T-helper 1 cell treated with Interleukin-12 subunit alpha and Interleukin-12 subunit beta and Interleukin-4 antibody, amounts not matched to agents 30 μg/mL and 1 μg/mL, for 36 hours (primary cell): ENCODE measurements around the gene CERS5.

Experiments used
- H3K27ac Mint-ChIP-seq: one replicate; pipeline ENCODE4 v1.8.0; 2021; ENCODE audit warnings: mild to moderate bottlenecking, mixed read lengths
- H3K27me3 Mint-ChIP-seq: one replicate; pipeline ENCODE4 v1.8.0; 2021; ENCODE audit warnings: low read depth, mixed read lengths
- H3K36me3 Mint-ChIP-seq: one replicate; pipeline ENCODE4 v1.8.0; 2021; ENCODE audit warnings: low read depth, mixed read lengths
- H3K4me1 Mint-ChIP-seq: one replicate; pipeline ENCODE4 v1.8.0; 2021; ENCODE audit warnings: low read depth, mixed read lengths
- H3K4me3 Mint-ChIP-seq: one replicate; pipeline ENCODE4 v1.8.0; 2021; ENCODE audit warnings: mild to moderate bottlenecking, moderate library complexity, mixed read lengths
- H3K9me3 Mint-ChIP-seq: one replicate; pipeline ENCODE4 v1.8.0; 2021; ENCODE audit warnings: mixed read lengths

CERS5 gene

GRCh38 chr12:50107416-50108268 is 59.5 kb downstream of the CERS5 start:
- Mint-ChIP-seq H3K9me3 (no peaks in the 10 kb centered on the region), H3K27ac (no peak overlapping the region), H3K4me1 (peaks cover 10% of the 10 kb centered on the region), H3K36me3 (peaks cover 2% of the 10 kb centered on the region), H3K27me3 (no peaks in the 10 kb centered on the region), H3K4me3 (no peak overlapping the region)

GRCh38 chr12:50106907-50107306 is 60.3 kb downstream of the CERS5 start:
- Mint-ChIP-seq H3K4me3 (no peak overlapping the region), H3K27me3 (no peaks in the 10 kb centered on the region), H3K4me1 (peaks cover 9% of the 10 kb centered on the region), H3K36me3 (no peaks in the 10 kb centered on the region), H3K9me3 (no peaks in the 10 kb centered on the region), H3K27ac (no peak overlapping the region)

GRCh38 chr12:50105913-50106450 is 61.2 kb downstream of the CERS5 start:
- H3K27ac Mint-ChIP-seq: no peak overlapping the region

GRCh38 chr12:50104417-50105366 is 62.5 kb downstream of the CERS5 start:
- H3K27ac Mint-ChIP-seq: no peak overlapping the region
- no peaks in the 10 kb centered on the region for H3K4me1 Mint-ChIP-seq
- H3K36me3 Mint-ChIP-seq: peaks cover 11% of the 10 kb centered on the region
- no peak overlapping the region for H3K4me3 Mint-ChIP-seq
- no peaks in the 10 kb centered on the region for H3K27me3 Mint-ChIP-seq
- H3K9me3 Mint-ChIP-seq: no peaks in the 10 kb centered on the region

More at GRCh38 chr12:50105913-50106450, 61.2 kb downstream of the CERS5 start:
- Mint-ChIP-seq H3K27me3 (no peaks in the 10 kb centered on the region), H3K4me3 (no peak overlapping the region), H3K4me1 (peaks cover 5% of the 10 kb centered on the region), H3K9me3 (no peaks in the 10 kb centered on the region), H3K36me3 (peaks cover 6% of the 10 kb centered on the region)

GRCh38 chr12:50103767-50104321 is 63.3 kb downstream of the CERS5 start, which contains the start of gene GPD1:
GPD1 (plus strand) TSS chr12:50104008; CDS start chr12:50104051, 43 bp downstream.
- Mint-ChIP-seq H3K4me3 (no peak within 1 kb of the TSS), H3K27ac (no peak within 1 kb of the TSS), H3K27me3 (no peaks in the 10 kb centered on the region)

GRCh38 chr12:50103351-50103750 is 63.8 kb downstream of the CERS5 start:
- H3K27me3 Mint-ChIP-seq: no peaks in the 10 kb centered on the region
- H3K27ac Mint-ChIP-seq: no peak overlapping the region
- no peaks in the 10 kb centered on the region for H3K9me3 Mint-ChIP-seq

More at GRCh38 chr12:50103767-50104321, 63.3 kb downstream of the CERS5 start, which contains the start of gene GPD1:
- Mint-ChIP-seq H3K36me3 (peaks cover 18% of the 10 kb centered on the region), H3K9me3 (no peaks in the 10 kb centered on the region), H3K4me1 (no peaks in the 10 kb centered on the region)

GRCh38 chr12:50102646-50103309 is 64.4 kb downstream of the CERS5 start:
- Mint-ChIP-seq H3K27ac (no peak overlapping the region), H3K27me3 (no peaks in the 10 kb centered on the region), H3K36me3 (peaks cover 22% of the 10 kb centered on the region), H3K4me1 (no peaks in the 10 kb centered on the region), H3K9me3 (no peaks in the 10 kb centered on the region), H3K4me3 (no peak overlapping the region)

More at GRCh38 chr12:50103351-50103750, 63.8 kb downstream of the CERS5 start:
- Mint-ChIP-seq H3K36me3 (peaks cover 19% of the 10 kb centered on the region), H3K4me1 (no peaks in the 10 kb centered on the region), H3K4me3 (no peak overlapping the region)

- no peaks in the 10 kb centered on the region for H3K9me3 Mint-ChIP-seq
- H3K4me3 Mint-ChIP-seq: no peak overlapping the region
- no peaks in the 10 kb centered on the region for H3K27me3 Mint-ChIP-seq
- peaks cover 24% of the 10 kb centered on the region for H3K36me3 Mint-ChIP-seq
- H3K27ac Mint-ChIP-seq: no peak overlapping the region
- no peaks in the 10 kb centered on the region for H3K4me1 Mint-ChIP-seq
These were observed 65.0 kb downstream of the CERS5 start for GRCh38 chr12:50102131-50102531.

GRCh38 chr12:50101663-50102062 is 65.5 kb downstream of the CERS5 start:
- Mint-ChIP-seq H3K4me3 (no peak overlapping the region), H3K36me3 (peaks cover 28% of the 10 kb centered on the region), H3K9me3 (no peaks in the 10 kb centered on the region), H3K4me1 (no peaks in the 10 kb centered on the region), H3K27me3 (no peaks in the 10 kb centered on the region), H3K27ac (no peak overlapping the region)

- Mint-ChIP-seq H3K36me3 (peaks cover 39% of the 10 kb centered on the region), H3K9me3 (no peaks in the 10 kb centered on the region), H3K27ac (no peak overlapping the region), H3K27me3 (no peaks in the 10 kb centered on the region), H3K4me1 (no peaks in the 10 kb centered on the region), H3K4me3 (no peak overlapping the region)
These were observed 66.6 kb downstream of the CERS5 start for GRCh38 chr12:50100561-50100960.

- no peak overlapping the region for H3K27ac Mint-ChIP-seq
These were observed 67.7 kb downstream of the CERS5 start for GRCh38 chr12:50099302-50100008.

GRCh38 chr12:50097952-50098351 is 69.2 kb downstream of the CERS5 start:
- Mint-ChIP-seq H3K4me1 (no peaks in the 10 kb centered on the region), H3K27ac (no peak overlapping the region), H3K4me3 (no peak overlapping the region), H3K9me3 (no peaks in the 10 kb centered on the region), H3K36me3 (peaks cover 45% of the 10 kb centered on the region), H3K27me3 (no peaks in the 10 kb centered on the region)

More at GRCh38 chr12:50099302-50100008, 67.7 kb downstream of the CERS5 start:
- no peaks in the 10 kb centered on the region for H3K4me1 Mint-ChIP-seq
- no peak overlapping the region for H3K4me3 Mint-ChIP-seq
- H3K9me3 Mint-ChIP-seq: no peaks in the 10 kb centered on the region
- peaks cover 43% of the 10 kb centered on the region for H3K36me3 Mint-ChIP-seq
- H3K27me3 Mint-ChIP-seq: no peaks in the 10 kb centered on the region

GRCh38 chr12:50090391-50090790 is 76.8 kb downstream of the CERS5 start:
- no peaks in the 10 kb centered on the region for H3K27me3 Mint-ChIP-seq
- H3K27ac Mint-ChIP-seq: no peak overlapping the region
- peaks cover 17% of the 10 kb centered on the region for H3K4me1 Mint-ChIP-seq
- H3K9me3 Mint-ChIP-seq: no peaks in the 10 kb centered on the region
- H3K36me3 Mint-ChIP-seq: peaks cover 24% of the 10 kb centered on the region
- no peak overlapping the region for H3K4me3 Mint-ChIP-seq
